ENCODE data around the gene TBC1D7. TPM values are rescaled to one million over a fixed set of nuclear protein-coding genes. Genes with fewer than 3 reads are reported as not detected.

Gene TBC1D7
- total RNA-seq, 1 experiment from 2014 or later: 44.9 TPM

DNA sequence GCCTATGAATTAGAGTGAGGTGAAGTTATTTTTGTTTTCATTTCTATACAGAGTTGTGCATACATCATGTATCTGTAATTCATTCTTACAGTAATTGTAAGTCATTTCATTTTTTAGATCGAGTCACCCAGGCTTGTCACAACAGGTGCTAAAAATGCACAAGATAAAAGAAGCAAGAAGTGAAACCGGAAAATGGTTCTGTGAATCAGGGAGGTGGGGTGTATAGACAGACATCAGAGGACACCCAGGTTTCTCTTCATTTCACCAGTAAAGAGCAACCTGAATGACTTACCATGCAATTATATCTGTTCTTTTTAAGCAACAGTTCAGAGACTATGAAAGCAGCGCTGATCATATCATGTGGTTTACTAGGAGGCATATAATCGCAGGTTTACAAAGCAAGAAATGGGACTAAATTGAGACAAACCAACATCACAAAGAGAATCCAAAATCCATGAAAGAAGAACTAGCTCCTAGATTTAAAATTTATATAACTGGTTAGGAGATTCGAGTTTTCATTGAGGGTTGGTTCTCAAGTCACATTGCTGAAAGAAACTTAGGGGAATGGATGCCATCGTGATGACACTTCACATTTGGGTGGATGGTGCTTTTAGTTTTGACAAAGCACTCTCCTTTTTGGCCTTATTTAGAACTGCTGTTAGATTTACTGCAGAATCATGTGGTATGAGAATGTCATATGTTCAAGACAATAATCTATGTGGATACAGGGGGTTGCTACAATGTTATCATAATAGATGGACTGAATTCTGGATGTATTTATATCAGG, 27.9 kb upstream of the TBC1D7 start:
- TF ChIP-seq MXD4 (CRISPR knock-in tag; IDR thresholded peaks at IDR 0.05; ENCODE audit: borderline replicate concordance): no peak
- no peak for TF ChIP-seq ZNF138 (CRISPR knock-in tag; conservative IDR thresholded peaks at IDR 0.05)
- TF ChIP-seq, protein P1, sequence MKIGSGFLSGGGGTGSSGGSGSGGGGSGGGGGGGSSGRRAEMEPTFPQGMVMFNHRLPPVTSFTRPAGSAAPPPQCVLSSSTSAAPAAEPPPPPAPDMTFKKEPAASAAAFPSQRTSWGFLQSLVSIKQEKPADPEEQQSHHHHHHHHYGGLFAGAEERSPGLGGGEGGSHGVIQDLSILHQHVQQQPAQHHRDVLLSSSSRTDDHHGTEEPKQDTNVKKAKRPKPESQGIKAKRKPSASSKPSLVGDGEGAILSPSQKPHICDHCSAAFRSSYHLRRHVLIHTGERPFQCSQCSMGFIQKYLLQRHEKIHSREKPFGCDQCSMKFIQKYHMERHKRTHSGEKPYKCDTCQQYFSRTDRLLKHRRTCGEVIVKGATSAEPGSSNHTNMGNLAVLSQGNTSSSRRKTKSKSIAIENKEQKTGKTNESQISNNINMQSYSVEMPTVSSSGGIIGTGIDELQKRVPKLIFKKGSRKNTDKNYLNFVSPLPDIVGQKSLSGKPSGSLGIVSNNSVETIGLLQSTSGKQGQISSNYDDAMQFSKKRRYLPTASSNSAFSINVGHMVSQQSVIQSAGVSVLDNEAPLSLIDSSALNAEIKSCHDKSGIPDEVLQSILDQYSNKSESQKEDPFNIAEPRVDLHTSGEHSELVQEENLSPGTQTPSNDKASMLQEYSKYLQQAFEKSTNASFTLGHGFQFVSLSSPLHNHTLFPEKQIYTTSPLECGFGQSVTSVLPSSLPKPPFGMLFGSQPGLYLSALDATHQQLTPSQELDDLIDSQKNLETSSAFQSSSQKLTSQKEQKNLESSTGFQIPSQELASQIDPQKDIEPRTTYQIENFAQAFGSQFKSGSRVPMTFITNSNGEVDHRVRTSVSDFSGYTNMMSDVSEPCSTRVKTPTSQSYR (CRISPR knock-in tag; IDR thresholded peaks at IDR 0.05): no peak
- TF ChIP-seq, protein P2, sequence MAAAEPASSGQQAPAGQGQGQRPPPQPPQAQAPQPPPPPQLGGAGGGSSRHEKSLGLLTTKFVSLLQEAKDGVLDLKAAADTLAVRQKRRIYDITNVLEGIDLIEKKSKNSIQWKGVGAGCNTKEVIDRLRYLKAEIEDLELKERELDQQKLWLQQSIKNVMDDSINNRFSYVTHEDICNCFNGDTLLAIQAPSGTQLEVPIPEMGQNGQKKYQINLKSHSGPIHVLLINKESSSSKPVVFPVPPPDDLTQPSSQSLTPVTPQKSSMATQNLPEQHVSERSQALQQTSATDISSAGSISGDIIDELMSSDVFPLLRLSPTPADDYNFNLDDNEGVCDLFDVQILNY (CRISPR knock-in tag; IDR thresholded peaks at IDR 0.05): no peak
- no peak for TF ChIP-seq GRHL2 (CRISPR knock-in tag; IDR thresholded peaks at IDR 0.05; ENCODE audit: insufficient replicate concordance, severe bottlenecking)
- TF ChIP-seq ZNF423 (CRISPR knock-in tag; IDR thresholded peaks at IDR 0.05): no peak
- no peak for TF ChIP-seq JAZF1 (CRISPR knock-in tag; IDR thresholded peaks at IDR 0.05)
- TF ChIP-seq TP53 (CRISPR knock-in tag; IDR thresholded peaks at IDR 0.05): no peak
- TF ChIP-seq, protein P3, sequence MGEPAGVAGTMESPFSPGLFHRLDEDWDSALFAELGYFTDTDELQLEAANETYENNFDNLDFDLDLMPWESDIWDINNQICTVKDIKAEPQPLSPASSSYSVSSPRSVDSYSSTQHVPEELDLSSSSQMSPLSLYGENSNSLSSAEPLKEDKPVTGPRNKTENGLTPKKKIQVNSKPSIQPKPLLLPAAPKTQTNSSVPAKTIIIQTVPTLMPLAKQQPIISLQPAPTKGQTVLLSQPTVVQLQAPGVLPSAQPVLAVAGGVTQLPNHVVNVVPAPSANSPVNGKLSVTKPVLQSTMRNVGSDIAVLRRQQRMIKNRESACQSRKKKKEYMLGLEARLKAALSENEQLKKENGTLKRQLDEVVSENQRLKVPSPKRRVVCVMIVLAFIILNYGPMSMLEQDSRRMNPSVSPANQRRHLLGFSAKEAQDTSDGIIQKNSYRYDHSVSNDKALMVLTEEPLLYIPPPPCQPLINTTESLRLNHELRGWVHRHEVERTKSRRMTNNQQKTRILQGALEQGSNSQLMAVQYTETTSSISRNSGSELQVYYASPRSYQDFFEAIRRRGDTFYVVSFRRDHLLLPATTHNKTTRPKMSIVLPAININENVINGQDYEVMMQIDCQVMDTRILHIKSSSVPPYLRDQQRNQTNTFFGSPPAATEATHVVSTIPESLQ (CRISPR knock-in tag; IDR thresholded peaks at IDR 0.05): no peak
- TF ChIP-seq, protein P4, sequence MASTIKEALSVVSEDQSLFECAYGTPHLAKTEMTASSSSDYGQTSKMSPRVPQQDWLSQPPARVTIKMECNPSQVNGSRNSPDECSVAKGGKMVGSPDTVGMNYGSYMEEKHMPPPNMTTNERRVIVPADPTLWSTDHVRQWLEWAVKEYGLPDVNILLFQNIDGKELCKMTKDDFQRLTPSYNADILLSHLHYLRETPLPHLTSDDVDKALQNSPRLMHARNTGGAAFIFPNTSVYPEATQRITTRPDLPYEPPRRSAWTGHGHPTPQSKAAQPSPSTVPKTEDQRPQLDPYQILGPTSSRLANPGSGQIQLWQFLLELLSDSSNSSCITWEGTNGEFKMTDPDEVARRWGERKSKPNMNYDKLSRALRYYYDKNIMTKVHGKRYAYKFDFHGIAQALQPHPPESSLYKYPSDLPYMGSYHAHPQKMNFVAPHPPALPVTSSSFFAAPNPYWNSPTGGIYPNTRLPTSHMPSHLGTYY (CRISPR knock-in tag; IDR thresholded peaks at IDR 0.05): no peak
- DNase-seq (ENCODE audit: low spot score): no peak
- no peak for ATAC-seq
- Mint-ChIP-seq H3K4me3 (no peak overlapping the region), H3K9me3 (no peaks in the 10 kb centered on the region), H3K27ac (peak overlapping the region; percentile 52; the same call in 1 of the 2 replicates), H3K4me1 (peaks cover 48% of the 10 kb centered on the region), H3K27me3 (ENCODE audit: low read depth) (no peaks in the 10 kb centered on the region; the same call in 1 of the 2 replicates), H3K36me3 (no peaks in the 10 kb centered on the region)
- ChIA-PET CTCF (interaction anchor here (1.0 to 1.6 kb wide), 3 partner anchors 25 to 268 kb away, joined by 3 to 4 read pairs (median 3); no protein-coding TSS in a partner anchor), POLR2A (interaction anchor here (1.1 kb wide), 1 partner anchor 70 kb away, joined by 3 read pairs; no protein-coding TSS in a partner anchor)

DNA sequence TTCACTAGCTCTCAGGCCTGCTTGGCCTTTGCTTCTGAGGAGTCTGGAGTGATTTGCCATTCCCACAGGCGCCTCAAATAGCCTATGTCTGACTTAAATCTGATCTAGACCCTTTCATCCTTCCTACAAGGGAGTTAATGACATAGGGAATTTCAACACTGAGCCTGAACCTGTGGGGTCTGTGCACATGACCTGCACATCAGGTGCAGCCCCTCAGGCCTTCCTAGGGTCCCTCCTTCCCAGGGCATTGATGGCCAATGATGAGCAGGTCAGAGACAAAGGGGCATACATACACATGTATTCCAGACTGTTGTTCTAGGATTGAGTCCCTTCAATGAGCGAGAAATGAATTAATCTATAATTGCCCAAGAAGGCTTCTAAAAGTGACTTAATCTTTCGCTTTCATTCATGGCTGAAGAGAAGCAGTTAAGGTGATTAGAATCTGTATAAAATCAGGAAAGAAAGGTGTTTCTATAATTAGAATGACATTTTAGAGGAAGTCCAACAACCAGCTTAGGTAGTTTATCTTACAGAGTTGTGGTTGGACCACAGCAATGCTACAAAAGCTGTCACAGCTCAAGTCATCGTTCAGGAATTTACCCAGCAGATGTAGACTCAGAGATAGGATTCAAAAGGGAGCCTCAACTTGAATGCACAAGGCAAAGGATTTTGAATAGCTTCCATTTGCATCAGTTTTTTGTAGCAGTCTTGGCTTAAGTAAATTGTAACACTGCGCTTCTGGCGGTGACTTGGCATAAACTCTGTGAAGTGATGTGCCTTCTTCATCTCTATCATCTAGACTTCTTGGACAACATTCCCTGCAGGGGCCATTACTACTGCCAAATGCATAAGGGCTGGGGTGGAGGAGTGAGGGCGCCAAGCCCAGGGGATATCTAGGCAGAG, 27.0 kb upstream of the TBC1D7 start:
- H3K36me3 Mint-ChIP-seq: no peaks in the 10 kb centered on the region
- ATAC-seq (no peak), DNase-seq (ENCODE audit: low spot score) (no peak)
- no peaks in the 10 kb centered on the region; the same call in 1 of the 2 replicates for H3K27me3 Mint-ChIP-seq (ENCODE audit: low read depth)
- ChIA-PET CTCF (interaction anchor here (1.2 to 1.4 kb wide), 2 partner anchors 18 to 219 kb away, joined by 3 to 4 read pairs; partner anchors contain the start of gene SIRT5), POLR2A (no interaction called here)
- H3K4me3 Mint-ChIP-seq: no peak overlapping the region
- H3K9me3 Mint-ChIP-seq: no peaks in the 10 kb centered on the region
- H3K27ac Mint-ChIP-seq: 0 out of 2 replicates have a peak overlapping the region, but pooled peaks have one; percentile 43
- peaks cover 53% of the 10 kb centered on the region for H3K4me1 Mint-ChIP-seq
- TF ChIP-seq, protein P1 (CRISPR knock-in tag; IDR thresholded peaks at IDR 0.05): no peak
- no peak for TF ChIP-seq ZNF219 (CRISPR knock-in tag; IDR thresholded peaks at IDR 0.05; ENCODE audit: borderline replicate concordance)
- TF ChIP-seq, protein P5, sequence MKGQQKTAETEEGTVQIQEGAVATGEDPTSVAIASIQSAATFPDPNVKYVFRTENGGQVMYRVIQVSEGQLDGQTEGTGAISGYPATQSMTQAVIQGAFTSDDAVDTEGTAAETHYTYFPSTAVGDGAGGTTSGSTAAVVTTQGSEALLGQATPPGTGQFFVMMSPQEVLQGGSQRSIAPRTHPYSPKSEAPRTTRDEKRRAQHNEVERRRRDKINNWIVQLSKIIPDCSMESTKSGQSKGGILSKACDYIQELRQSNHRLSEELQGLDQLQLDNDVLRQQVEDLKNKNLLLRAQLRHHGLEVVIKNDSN (CRISPR knock-in tag; IDR thresholded peaks at IDR 0.05): no peak
- TF ChIP-seq SMAD4 (CRISPR knock-in tag; IDR thresholded peaks at IDR 0.05): no peak
- TF ChIP-seq ZNF423 (CRISPR knock-in tag; IDR thresholded peaks at IDR 0.05): no peak
- TF ChIP-seq, protein P6, sequence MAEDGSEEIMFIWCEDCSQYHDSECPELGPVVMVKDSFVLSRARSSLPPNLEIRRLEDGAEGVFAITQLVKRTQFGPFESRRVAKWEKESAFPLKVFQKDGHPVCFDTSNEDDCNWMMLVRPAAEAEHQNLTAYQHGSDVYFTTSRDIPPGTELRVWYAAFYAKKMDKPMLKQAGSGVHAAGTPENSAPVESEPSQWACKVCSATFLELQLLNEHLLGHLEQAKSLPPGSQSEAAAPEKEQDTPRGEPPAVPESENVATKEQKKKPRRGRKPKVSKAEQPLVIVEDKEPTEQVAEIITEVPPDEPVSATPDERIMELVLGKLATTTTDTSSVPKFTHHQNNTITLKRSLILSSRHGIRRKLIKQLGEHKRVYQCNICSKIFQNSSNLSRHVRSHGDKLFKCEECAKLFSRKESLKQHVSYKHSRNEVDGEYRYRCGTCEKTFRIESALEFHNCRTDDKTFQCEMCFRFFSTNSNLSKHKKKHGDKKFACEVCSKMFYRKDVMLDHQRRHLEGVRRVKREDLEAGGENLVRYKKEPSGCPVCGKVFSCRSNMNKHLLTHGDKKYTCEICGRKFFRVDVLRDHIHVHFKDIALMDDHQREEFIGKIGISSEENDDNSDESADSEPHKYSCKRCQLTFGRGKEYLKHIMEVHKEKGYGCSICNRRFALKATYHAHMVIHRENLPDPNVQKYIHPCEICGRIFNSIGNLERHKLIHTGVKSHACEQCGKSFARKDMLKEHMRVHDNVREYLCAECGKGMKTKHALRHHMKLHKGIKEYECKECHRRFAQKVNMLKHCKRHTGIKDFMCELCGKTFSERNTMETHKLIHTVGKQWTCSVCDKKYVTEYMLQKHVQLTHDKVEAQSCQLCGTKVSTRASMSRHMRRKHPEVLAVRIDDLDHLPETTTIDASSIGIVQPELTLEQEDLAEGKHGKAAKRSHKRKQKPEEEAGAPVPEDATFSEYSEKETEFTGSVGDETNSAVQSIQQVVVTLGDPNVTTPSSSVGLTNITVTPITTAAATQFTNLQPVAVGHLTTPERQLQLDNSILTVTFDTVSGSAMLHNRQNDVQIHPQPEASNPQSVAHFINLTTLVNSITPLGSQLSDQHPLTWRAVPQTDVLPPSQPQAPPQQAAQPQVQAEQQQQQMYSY (CRISPR knock-in tag; IDR thresholded peaks at IDR 0.05): no peak
- no peak for TF ChIP-seq ZNF396 (CRISPR knock-in tag; IDR thresholded peaks at IDR 0.05; ENCODE audit: borderline replicate concordance)
- no peak for TF ChIP-seq OVOL2 (CRISPR knock-in tag; IDR thresholded peaks at IDR 0.05; ENCODE audit: borderline replicate concordance)

Measured in WTC11 (cell line).